ENCODE results near the gene SNX13.

- TF ChIP-seq FOXM1 (IDR thresholded peaks at IDR 0.05; ENCODE audit: borderline replicate concordance) = no peak
- no peak for TF ChIP-seq SUZ12 (IDR thresholded peaks at IDR 0.05)
- TF ChIP-seq SP1 (IDR thresholded peaks at IDR 0.05) = no peak
- no peak for TF ChIP-seq HDGF (IDR thresholded peaks at IDR 0.05; ENCODE audit: borderline replicate concordance)
- TF ChIP-seq PKNOX1 (IDR thresholded peaks at IDR 0.05) = no peak
- no peak for TF ChIP-seq TARDBP (IDR thresholded peaks at IDR 0.05)
- TF ChIP-seq BHLHE40 (IDR thresholded peaks at IDR 0.05; ENCODE audit: borderline replicate concordance) = no peak
Measured at GRCh38 chr7:17900464-17900863, 39.8 kb downstream of the SNX13 start.
